ENCODE results near the gene UBE2L5.

- TF ChIP-seq CTCF (IDR thresholded peaks at IDR 0.05) (no peak), POLR2A (IDR thresholded peaks at IDR 0.05) (peak in 1 of 2 donors; percentile 81)
Observed at GRCh38 chr13:30422054-30422839, at the start of gene UBE2L5.

Data from vagina (tissue), 2 donors.